ENCODE results near the gene LGALS4. TPM values are rescaled to one million over a fixed set of nuclear protein-coding genes. Genes with fewer than 3 reads are reported as not detected.

Gene LGALS4
- total and polyA plus RNA-seq, 10 donors, result 1.1 to 9.6 (median 3.1) TPM

- intact Hi-C loops (cut with DNase I; ENCODE audit: low total_unique reads), result no loop called here
- Histone ChIP-seq H3K9me3 (no peaks in the 10 kb centered on the region), H3K27me3 (replicated peaks in 1 of 7) (no peaks in the 10 kb centered on the region), H3K4me1 (peaks cover 25 to 99% (median 79%) of the 10 kb centered on the region in 6 donors), H3K4me3 (peak overlapping the region in 1 of 8 donors; percentile 12), H3K27ac (peak overlapping the region in 5 of 8 donors; percentile 67 to 99 (median 72)), H3K36me3 (peaks cover 12 to 100% (median 100%) of the 10 kb centered on the region in 6 donors)
- WGBS, 5 donors, result 88 to 94% (median 91%) methylated on average over 12 of the region's 12 CpGs
- no peak for TF ChIP-seq POLR2A (IDR thresholded peaks at IDR 0.05)
- TF ChIP-seq POLR2AphosphoS5 (IDR thresholded peaks at IDR 0.05), result no peak
- TF ChIP-seq CTCF (IDR thresholded peaks at IDR 0.05 in 8 of 11, conservative IDR thresholded peaks at IDR 0.05 in 3 of 11), result no peak
- DNase-seq, result no peak
Observed at GRCh38 chr19:38841180-38841766, 28.5 kb upstream of the LGALS4 start.

- Histone ChIP-seq H3K9me3 (no peaks in the 10 kb centered on the region), H3K36me3 (peaks cover 12 to 100% (median 100%) of the 10 kb centered on the region in 6 donors), H3K4me1 (peaks cover 21 to 97% (median 72%) of the 10 kb centered on the region in 6 donors), H3K27ac (peak overlapping the region in 6 of 8 donors; percentile 39 to 99 (median 72)), H3K4me3 (no peak overlapping the region), H3K27me3 (replicated peaks in 1 of 7) (no peaks in the 10 kb centered on the region)
- DNase-seq, result no peak
- WGBS, 5 donors, result 71 to 87% (median 79%) methylated on average over 5 of the region's 5 CpGs
- intact Hi-C loops (cut with DNase I; ENCODE audit: low total_unique reads), result no loop called here
- TF ChIP-seq CTCF (IDR thresholded peaks at IDR 0.05 in 8 of 11, conservative IDR thresholded peaks at IDR 0.05 in 3 of 11) (no peak), POLR2AphosphoS5 (IDR thresholded peaks at IDR 0.05) (peak; percentile 19 to 60 (median 38)), POLR2A (IDR thresholded peaks at IDR 0.05) (no peak)
Observed at GRCh38 chr19:38840583-38840968, 27.8 kb upstream of the LGALS4 start.

GRCh38 chr19:38839816-38840582, 27.3 kb upstream of the LGALS4 start:
- Histone ChIP-seq H3K4me3 (no peak overlapping the region), H3K27ac (peak overlapping the region in 6 of 8 donors; percentile 39 to 99 (median 72)), H3K9me3 (no peaks in the 10 kb centered on the region), H3K36me3 (peaks cover 12 to 100% (median 99%) of the 10 kb centered on the region in 6 donors), H3K27me3 (replicated peaks in 1 of 7) (no peaks in the 10 kb centered on the region), H3K4me1 (peaks cover 15 to 92% (median 66%) of the 10 kb centered on the region in 6 donors)
- 80 to 89% (median 85%) methylated on average over 28 of the region's 28 CpGs for WGBS, 5 donors
- no peak for DNase-seq
- TF ChIP-seq CTCF (IDR thresholded peaks at IDR 0.05 in 8 of 11, conservative IDR thresholded peaks at IDR 0.05 in 3 of 11) (no peak), POLR2A (IDR thresholded peaks at IDR 0.05) (no peak), POLR2AphosphoS5 (IDR thresholded peaks at IDR 0.05) (peak; percentile 32 to 71 (median 44))
- intact Hi-C loops (cut with DNase I; ENCODE audit: low total_unique reads), result no loop called here

Data from spleen (tissue), 11 donors.